B cell (primary cell): ENCODE results near the gene RRAD. TPM values are rescaled to one million over a fixed set of nuclear protein-coding genes. Genes with fewer than 3 reads are reported as not detected.

Experiments used
- ATAC-seq: fragments of 200-7000 bp; cut with Tn5 transposase; one replicate; pipeline ENCODE4 v1.10.0; 2021; ENCODE audit warnings: low read depth, mild to moderate bottlenecking, moderate number of reproducible peaks, moderate library complexity
- CTCF ChIA-PET: fragments of 350-600 bp; sonication (Branson Sonifier 250); formaldehyde crosslinking; loops from one replicate; lab custom pipeline; 2021; ENCODE audit warnings: antibody characterized with exemption, inconsistent platforms; lab: Charles Lee
- POLR2A ChIA-PET: fragments of 350-600 bp; sonication (Branson Sonifier 250); formaldehyde crosslinking; loops from one replicate; lab custom pipeline; 2021; ENCODE audit warnings: antibody characterized with exemption; lab: Charles Lee
- DNase-seq: peaks from one replicate; pipeline ENCODE4 v3.0.0; 2013
- H2AFZ ChIP-seq: 2 replicates; pipeline ENCODE4 v1.6.1; 2012; ENCODE audit warnings: mild to moderate bottlenecking, low read depth, low read length; ENCODE audit not compliant: insufficient read depth, poor library complexity, severe bottlenecking
- H3K27ac ChIP-seq, 2 donors: 1 replicate in 1 of 2; 2 replicates in 1 of 2; pipeline ENCODE4 v1.5.1; 2012 to 2013; ENCODE audit warnings: low read length in 2 of 2, mild to moderate bottlenecking in 2 of 2, moderate library complexity in 1 of 2
- H3K27me3 ChIP-seq, 4 experiments: fragments of 200-600 bp in 1 of 4; sonication (generic) in 1 of 4; replicated peaks in 1 of 4; 1 replicate in 2 of 4; 2 replicates in 2 of 4; pipeline versions ENCODE4 v1.6.1 to v1.7.0; 2013 to 2016; ENCODE audit warnings: low read length in 3 of 4, mild to moderate bottlenecking in 2 of 4, mixed read lengths in 1 of 4, moderate library complexity in 1 of 4; ENCODE audit not compliant: insufficient read depth in 4 of 4, control insufficient read depth in 3 of 4; ENCODE audit errors: control extremely low read depth in 1 of 4
- H3K36me3 ChIP-seq, 2 experiments: replicated peaks in 1 of 2; 1 replicate in 1 of 2; 2 replicates in 1 of 2; pipeline versions ENCODE4 v1.6.1 to v1.7.1; 2013; ENCODE audit warnings: low read length in 1 of 2; ENCODE audit not compliant: insufficient read depth in 2 of 2, control insufficient read depth in 1 of 2; ENCODE audit errors: control extremely low read depth in 1 of 2, extremely low read depth in 1 of 2
- H3K4me1 ChIP-seq, 2 donors: fragments of 200-600 bp in 1 of 2; sonication (generic) in 1 of 2; 1 replicate in 1 of 2; 2 replicates in 1 of 2; pipeline versions ENCODE4 v1.5.1 to v1.6.1; 2013 to 2017; ENCODE audit warnings: low read length in 2 of 2; ENCODE audit not compliant: control insufficient read depth in 2 of 2, insufficient read depth in 2 of 2
- H3K4me2 ChIP-seq: replicated peaks from 2 replicates; pipeline ENCODE3; 2012; ENCODE audit warnings: mild to moderate bottlenecking, low read depth, low read length; ENCODE audit not compliant: poor library complexity, severe bottlenecking
- H3K4me3 ChIP-seq, 5 experiments: fragments of 200-600 bp in 1 of 5; sonication (generic) in 1 of 5; 1 replicate in 3 of 5; 2 replicates in 2 of 5; pipeline versions ENCODE4 v1.5.1 to v1.7.0; 2011 to 2016; ENCODE audit warnings: low read length in 4 of 5, mild to moderate bottlenecking in 4 of 5, low read depth in 2 of 5, control low read depth in 1 of 5, moderate library complexity in 1 of 5; ENCODE audit not compliant: insufficient read depth in 1 of 5; ENCODE audit errors: control extremely low read depth in 1 of 5, extremely low read depth in 1 of 5
- H3K79me2 ChIP-seq: fragments of 200-600 bp; sonication (generic); one replicate; pipeline ENCODE4 v1.6.0; 2016; ENCODE audit warnings: low read length; ENCODE audit not compliant: control insufficient read depth, insufficient read depth
- H3K9ac ChIP-seq: fragments of 200-600 bp; sonication (generic); 2 replicates; pipeline ENCODE4 v1.6.1; 2017; ENCODE audit warnings: mild to moderate bottlenecking, low read length, moderate library complexity
- H3K9me3 ChIP-seq, 3 donors: one replicate each; pipeline versions ENCODE4 v1.6.1 to v1.7.1; 2013; ENCODE audit warnings: low read length in 2 of 3; ENCODE audit not compliant: control insufficient read depth in 2 of 3, insufficient read depth in 1 of 3; ENCODE audit errors: control extremely low read depth in 1 of 3
- H4K20me1 ChIP-seq: 2 replicates; pipeline ENCODE4 v1.6.0; 2012; ENCODE audit warnings: mild to moderate bottlenecking, low read length; ENCODE audit not compliant: insufficient read depth, control insufficient read depth, poor library complexity, severe bottlenecking
- H3K27ac Mint-ChIP-seq: one replicate; pipeline ENCODE4 v1.8.0; 2021; ENCODE audit warnings: mixed read lengths
- H3K27me3 Mint-ChIP-seq: one replicate; pipeline ENCODE4 v1.8.0; 2021; ENCODE audit warnings: mixed read lengths
- H3K4me1 Mint-ChIP-seq: one replicate; pipeline ENCODE4 v1.8.0; 2021; ENCODE audit warnings: mixed read lengths
- H3K4me3 Mint-ChIP-seq: one replicate; pipeline ENCODE4 v1.8.0; 2021; ENCODE audit warnings: mixed read lengths
- H3K9me3 Mint-ChIP-seq: one replicate; pipeline ENCODE4 v1.8.0; 2022; ENCODE audit warnings: mixed read lengths; ENCODE audit not compliant: insufficient read depth
- EZH2 ChIP-seq: IDR thresholded peaks from 2 replicates; pipeline ENCODE4 v1.6.1; 2012; ENCODE audit warnings: borderline replicate concordance, low read depth, mild to moderate bottlenecking, moderate library complexity, low read length; ENCODE audit not compliant: insufficient read depth, poor library complexity, severe bottlenecking
- WGBS: methylation state at CpG from one replicate; pipeline ENCODE4 v1.1.5; 2013; ENCODE audit warnings: missing lambda C conversion rate; ENCODE audit not compliant: insufficient coverage; 5-methylcytosine and 5-hydroxymethylcytosine counted together
- intact Hi-C: fragments of 100-400 bp; cut with micrococcal nuclease; formaldehyde crosslinking; loops from one replicate; pipeline ENCODE4 v1.10.0; 2022
- polyA plus RNA-seq: library from polyadenylated mRNA; depleted of rRNA; stranded (reverse); fragments of >200 nt; gene quantifications from 2 replicates; pipeline ENCODE4 v1.2.3, GENCODE V29; 2012
- total RNA-seq, 2 donors: library from RNA; stranded (reverse); fragments of 120-200 nt in 1 of 2; gene quantifications; 1 replicate in 1 of 2; 2 replicates in 1 of 2; pipeline versions ENCODE4 v1.2.3 to v1.2.4, GENCODE V29; 2013 to 2022
- TF ChIP-seq, protein P1 (sequence below): fragments of 200-600 bp; IDR thresholded peaks from one replicate; pipeline ENCODE4 v1.8.0; 2022; ENCODE audit warnings: antibody characterized with exemption, mild to moderate bottlenecking

Gene RRAD
- total and polyA plus RNA-seq, 2 donors (not counting 1 experiment from before 2014, with no cell fraction given) = 0.64 to 1.9 TPM

DNA sequence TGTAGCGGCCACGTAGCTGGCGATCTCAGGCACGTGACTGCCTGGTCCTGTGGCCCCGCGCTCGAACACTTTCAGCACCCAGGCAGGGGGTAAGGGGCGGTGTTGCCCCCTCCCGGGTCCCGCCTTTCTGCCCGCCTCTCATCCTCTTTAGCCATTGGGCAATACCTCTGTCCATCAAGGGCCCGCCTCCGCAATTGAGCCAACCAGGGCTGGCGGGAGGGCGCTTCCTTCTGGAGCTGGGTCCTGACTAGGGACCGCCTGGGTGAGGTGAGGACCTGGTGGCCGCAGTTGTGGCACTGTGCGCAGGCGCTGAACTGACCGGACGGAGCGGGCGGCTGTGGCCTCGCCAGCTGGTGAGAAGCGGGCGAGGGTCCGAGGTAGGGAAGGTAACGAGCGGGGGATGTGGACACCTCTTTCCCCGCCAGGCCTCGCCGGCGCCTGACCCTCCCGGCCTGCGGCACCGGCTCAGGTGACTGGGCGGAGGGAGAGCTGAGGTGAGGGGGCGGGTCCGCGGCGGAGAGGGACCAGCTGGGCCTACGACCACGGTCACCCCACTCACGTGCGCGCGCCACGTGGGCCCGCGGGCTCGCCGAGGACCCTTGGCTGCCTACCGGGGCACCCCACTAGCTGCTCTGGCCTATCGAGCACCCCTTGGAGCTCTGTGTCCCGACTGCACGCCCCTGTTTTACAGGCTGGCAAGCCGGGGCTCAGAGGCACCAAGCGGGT is 44.9 kb downstream of the RRAD start, which contains the start of gene PDP2:
TSS of gene PDP2 (plus strand) at position 228 of the 726 bp plus-strand sequence. CDS start 3,770 bp downstream, outside the sequence.
- Mint-ChIP-seq H3K27ac (peak within 1 kb of the TSS; percentile 92), H3K27me3 (no peaks in the 10 kb centered on the region), H3K4me3 (peak within 1 kb of the TSS; percentile 98), H3K9me3 (no peaks in the 10 kb centered on the region), H3K4me1 (peaks cover 17% of the 10 kb centered on the region)
- ChIA-PET CTCF (interaction anchor here (0.9 to 3.1 kb wide), 7 partner anchors 9 to 474 kb away, joined by 3 to 28 read pairs (median 5); partner anchors contain the start of genes DYNC1LI2 and NAE1), POLR2A (interaction anchor here (0.5 to 0.7 kb wide), 4 partner anchors 12 to 429 kb away, joined by 3 to 4 read pairs (median 4); no protein-coding TSS in a partner anchor)
- H3K27ac ChIP-seq = peak within 1 kb of the TSS; percentile 6 to 46
- intact Hi-C loops = loop anchor here (1.0 to 5.0 kb wide), 3 partner anchors 50 to 129 kb away; partner anchors contain the start of genes CIAO2B, DYNC1LI2 and NAE1
- TF ChIP-seq, protein P1, sequence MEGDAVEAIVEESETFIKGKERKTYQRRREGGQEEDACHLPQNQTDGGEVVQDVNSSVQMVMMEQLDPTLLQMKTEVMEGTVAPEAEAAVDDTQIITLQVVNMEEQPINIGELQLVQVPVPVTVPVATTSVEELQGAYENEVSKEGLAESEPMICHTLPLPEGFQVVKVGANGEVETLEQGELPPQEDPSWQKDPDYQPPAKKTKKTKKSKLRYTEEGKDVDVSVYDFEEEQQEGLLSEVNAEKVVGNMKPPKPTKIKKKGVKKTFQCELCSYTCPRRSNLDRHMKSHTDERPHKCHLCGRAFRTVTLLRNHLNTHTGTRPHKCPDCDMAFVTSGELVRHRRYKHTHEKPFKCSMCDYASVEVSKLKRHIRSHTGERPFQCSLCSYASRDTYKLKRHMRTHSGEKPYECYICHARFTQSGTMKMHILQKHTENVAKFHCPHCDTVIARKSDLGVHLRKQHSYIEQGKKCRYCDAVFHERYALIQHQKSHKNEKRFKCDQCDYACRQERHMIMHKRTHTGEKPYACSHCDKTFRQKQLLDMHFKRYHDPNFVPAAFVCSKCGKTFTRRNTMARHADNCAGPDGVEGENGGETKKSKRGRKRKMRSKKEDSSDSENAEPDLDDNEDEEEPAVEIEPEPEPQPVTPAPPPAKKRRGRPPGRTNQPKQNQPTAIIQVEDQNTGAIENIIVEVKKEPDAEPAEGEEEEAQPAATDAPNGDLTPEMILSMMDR = no peak
- H3K9me3 ChIP-seq = no peaks in the 10 kb centered on the region
- no peaks in the 10 kb centered on the region for H4K20me1 ChIP-seq
- peak within 1 kb of the TSS; percentile 96 for H3K4me2 ChIP-seq
- DNase-seq = peak; percentile 94
- peaks cover 4 to 16% of the 10 kb centered on the region in 2 donors for H3K4me1 ChIP-seq
- under 1% methylated on average over 57 of the region's 58 CpGs for WGBS
- peak within 1 kb of the TSS; percentile 93 for H2AFZ ChIP-seq
- ATAC-seq = peak; percentile 99
- H3K4me3 ChIP-seq = peak within 1 kb of the TSS; percentile 25 to 91 (median 85)
- H3K9ac ChIP-seq = peak within 1 kb of the TSS; percentile 78
- no peaks in the 10 kb centered on the region for H3K27me3 ChIP-seq
- peaks cover 12% of the 10 kb centered on the region for H3K79me2 ChIP-seq
- peaks cover 0 to 11% of the 10 kb centered on the region in 2 experiments for H3K36me3 ChIP-seq

DNA sequence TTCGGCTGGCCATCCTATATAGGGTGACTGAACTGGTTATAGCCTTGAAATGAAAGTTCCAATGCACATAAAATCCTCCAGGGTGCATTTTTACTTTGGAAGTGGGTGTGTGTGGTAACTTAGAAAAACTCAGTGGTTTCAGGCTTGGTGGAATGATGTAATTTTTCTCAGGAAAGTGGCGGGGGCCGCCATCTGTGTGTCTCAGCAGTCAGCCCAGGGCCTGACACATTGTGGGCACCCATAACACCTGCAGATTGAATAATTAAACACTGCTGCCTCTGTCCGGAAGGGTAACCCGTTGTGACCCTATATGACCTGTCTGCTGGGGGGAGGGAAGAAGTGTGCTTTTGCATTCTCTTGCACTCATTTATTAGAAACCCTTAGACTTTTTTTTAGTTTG is 47.3 kb downstream of the RRAD start:
- Histone ChIP-seq H3K9ac (no peak overlapping the region), H3K4me2 (no peak overlapping the region), H3K9me3 (no peaks in the 10 kb centered on the region), H3K4me3 (no peak overlapping the region), H2AFZ (no peak overlapping the region), H3K27ac (no peak overlapping the region), H4K20me1 (no peaks in the 10 kb centered on the region), H3K36me3 (no peaks in the 10 kb centered on the region), H3K79me2 (peaks cover 12% of the 10 kb centered on the region), H3K4me1 (peaks cover 4 to 20% of the 10 kb centered on the region in 2 donors), H3K27me3 (no peaks in the 10 kb centered on the region)
- DNase-seq = no peak
- Mint-ChIP-seq H3K27ac (peak overlapping the region; percentile 24), H3K27me3 (no peaks in the 10 kb centered on the region), H3K9me3 (no peaks in the 10 kb centered on the region), H3K4me1 (peaks cover 25% of the 10 kb centered on the region), H3K4me3 (no peak overlapping the region)
- no peak for ATAC-seq
- ChIA-PET POLR2A (no interaction called here), CTCF (no interaction called here)
- intact Hi-C loops = no loop called here
- no peak for TF ChIP-seq EZH2
- TF ChIP-seq, protein P1 = no peak
- WGBS = 33% methylated on average over 3 of the region's 5 CpGs
